Measurements from ENCODE around the gene IGF2R.

DNA sequence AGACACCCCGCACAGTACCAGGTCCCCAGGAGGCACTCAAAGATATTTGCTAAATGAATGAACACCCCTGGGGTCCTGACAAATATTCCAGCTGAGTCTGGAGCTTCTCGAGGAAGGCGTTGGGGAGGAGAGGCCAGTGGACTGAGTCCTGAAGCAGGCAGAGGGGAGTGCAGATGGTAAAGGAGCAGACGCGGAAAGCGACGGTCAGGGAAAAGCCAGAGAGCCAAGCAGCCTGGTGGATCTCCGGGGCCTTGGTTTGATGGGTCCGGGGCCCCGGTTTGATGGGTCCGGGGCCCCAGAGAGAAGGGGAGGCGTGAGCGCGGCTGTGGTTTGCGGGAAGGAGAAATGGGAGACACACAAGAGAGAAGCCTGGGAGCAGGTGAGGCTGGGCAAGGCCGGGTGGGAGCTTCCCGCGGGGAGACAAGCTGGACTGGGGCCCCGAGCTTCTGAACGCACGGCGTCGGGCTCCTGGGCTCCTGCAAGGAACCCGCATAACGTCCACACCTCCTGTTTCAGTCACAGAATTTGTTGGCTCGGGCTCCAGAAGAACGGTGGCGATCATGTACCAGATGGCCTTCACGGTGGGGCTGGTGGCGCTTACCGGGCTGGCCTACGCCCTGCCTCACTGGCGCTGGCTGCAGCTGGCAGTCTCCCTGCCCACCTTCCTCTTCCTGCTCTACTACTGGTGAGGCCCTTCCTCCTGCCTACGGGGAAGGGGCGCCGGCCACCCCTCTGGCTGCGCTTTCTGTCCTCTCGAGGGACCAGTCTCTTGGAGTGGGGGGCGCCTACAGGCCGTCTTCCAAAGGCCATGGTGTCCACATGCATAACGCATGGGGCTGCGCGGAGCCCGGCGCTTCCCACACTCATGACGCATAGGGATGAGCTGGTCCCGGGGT lies 164.8 kb downstream of the IGF2R start:
- TF ChIP-seq, protein P1, sequence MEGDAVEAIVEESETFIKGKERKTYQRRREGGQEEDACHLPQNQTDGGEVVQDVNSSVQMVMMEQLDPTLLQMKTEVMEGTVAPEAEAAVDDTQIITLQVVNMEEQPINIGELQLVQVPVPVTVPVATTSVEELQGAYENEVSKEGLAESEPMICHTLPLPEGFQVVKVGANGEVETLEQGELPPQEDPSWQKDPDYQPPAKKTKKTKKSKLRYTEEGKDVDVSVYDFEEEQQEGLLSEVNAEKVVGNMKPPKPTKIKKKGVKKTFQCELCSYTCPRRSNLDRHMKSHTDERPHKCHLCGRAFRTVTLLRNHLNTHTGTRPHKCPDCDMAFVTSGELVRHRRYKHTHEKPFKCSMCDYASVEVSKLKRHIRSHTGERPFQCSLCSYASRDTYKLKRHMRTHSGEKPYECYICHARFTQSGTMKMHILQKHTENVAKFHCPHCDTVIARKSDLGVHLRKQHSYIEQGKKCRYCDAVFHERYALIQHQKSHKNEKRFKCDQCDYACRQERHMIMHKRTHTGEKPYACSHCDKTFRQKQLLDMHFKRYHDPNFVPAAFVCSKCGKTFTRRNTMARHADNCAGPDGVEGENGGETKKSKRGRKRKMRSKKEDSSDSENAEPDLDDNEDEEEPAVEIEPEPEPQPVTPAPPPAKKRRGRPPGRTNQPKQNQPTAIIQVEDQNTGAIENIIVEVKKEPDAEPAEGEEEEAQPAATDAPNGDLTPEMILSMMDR (IDR thresholded peaks at IDR 0.05; ENCODE audit: borderline replicate concordance, extremely low read depth, low read length, poor library complexity, severe bottlenecking), result no peak
- no peak for TF ChIP-seq EZH2 (IDR thresholded peaks at IDR 0.05; ENCODE audit: borderline replicate concordance, low read depth, low read length, severe bottlenecking)
